Nucleus accumbens (tissue), 56 donors: ENCODE results near the gene ASS1.
A peak's percentile ranks its signal among the peaks of the same experiment; 100 is the strongest.
"Not testable (repeated sequence)": the region's sequence is repeated elsewhere in the genome, so short reads cannot be mapped to it uniquely, and the experiment has no call there.

ENCODE experiments used
- DNase-seq, 56 donors: peaks; one replicate each; lab custom pipeline; 2025; lab: John Stamatoyannopoulos, UW

The ASS1 gene

DNA sequence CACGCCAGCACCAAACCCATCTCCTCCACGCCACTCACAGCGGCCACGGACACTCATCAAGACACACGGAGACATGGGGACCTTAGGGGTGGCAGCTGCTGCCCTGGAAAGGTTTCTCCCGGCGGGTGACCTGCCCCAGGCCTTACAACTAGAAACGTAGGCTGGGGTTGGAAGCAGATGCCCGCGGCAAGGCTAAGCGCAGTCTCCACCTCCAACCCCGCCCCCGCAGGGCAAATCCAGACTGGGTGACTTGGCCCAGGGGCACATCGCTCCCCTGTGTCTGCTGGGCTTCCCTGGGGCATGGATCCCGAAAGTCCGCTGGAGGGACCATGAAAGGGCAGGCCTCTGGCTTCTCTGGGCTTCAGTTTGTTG lies 12.0 kb upstream of the ASS1 start:
- no peak for DNase-seq

DNA sequence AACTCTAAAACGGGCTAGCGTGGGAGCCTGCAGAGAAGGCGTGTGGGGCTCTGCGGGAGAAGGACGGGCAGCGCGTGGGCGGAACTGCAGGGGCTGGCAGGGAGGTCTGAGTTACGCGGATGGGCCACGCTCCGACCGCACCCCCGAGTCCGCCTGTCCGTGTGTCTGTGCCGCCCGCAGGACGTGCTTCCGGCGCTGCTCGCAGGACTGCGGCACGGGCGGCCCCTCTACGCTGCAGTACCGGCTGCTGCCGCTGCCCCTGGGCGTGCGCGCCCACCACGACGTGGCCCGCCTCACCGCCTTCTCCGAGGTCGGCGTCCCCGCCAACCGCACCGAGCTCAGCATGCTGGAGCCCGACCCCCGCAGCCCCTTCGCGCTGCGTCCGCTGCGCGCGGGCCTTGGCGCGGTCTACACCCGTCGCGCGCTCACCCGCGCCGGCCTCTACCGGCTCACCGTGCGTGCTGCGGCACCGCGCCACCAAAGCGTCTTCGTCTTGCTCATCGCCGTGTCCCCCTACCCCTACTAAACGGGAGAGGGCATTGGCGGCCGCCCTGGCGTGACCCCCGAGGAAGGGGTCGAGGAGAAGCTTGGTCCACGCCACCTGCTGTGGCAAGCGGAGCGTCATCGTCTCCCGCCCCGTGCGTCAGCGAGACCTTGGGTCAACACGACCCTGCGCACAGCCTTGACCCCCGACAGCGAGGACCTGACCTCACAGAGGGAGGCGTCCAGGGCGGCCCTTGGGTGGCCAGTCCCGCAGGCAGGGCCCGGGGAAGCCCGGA lies 11.4 kb upstream of the ASS1 start:
- peak in 1 of 56 donors; percentile 41 for DNase-seq

DNA sequence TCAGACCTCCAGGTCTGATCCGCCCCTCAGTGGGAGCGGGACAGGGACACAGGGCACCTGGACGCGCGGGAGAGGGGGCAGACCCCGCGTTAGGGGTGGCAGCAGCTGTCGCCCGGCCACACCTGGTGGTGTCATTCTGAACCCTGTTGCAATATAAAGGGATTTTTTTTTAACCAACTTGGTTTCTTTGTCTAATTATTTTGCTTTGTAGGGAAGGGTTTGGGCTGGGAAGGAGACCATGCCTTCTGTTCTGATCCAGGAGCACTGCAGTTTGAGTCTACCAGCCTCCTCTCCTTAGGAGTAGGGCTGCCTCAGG lies 10.9 kb upstream of the ASS1 start:
- DNase-seq, result no peak

DNA sequence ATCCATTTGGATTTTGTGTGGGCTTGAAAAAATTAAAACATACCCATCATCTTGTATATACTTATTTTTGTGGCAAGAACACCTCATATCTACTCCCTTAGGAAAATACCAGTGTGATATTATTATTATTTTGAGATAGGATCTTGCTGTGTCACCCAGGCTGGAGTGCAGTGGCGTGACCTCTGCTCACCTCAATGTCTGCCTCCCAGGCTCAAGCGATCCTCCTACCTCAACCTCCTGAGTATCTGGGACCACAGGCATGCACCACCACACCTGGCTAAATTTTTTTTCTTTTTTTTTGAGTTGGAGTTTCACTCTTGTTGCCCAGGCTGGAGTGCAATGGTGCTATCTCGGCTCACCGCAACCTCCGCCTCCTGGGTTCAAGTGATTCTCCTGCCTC lies 10.1 kb upstream of the ASS1 start:
- DNase-seq, result not testable (repeated sequence)

DNA sequence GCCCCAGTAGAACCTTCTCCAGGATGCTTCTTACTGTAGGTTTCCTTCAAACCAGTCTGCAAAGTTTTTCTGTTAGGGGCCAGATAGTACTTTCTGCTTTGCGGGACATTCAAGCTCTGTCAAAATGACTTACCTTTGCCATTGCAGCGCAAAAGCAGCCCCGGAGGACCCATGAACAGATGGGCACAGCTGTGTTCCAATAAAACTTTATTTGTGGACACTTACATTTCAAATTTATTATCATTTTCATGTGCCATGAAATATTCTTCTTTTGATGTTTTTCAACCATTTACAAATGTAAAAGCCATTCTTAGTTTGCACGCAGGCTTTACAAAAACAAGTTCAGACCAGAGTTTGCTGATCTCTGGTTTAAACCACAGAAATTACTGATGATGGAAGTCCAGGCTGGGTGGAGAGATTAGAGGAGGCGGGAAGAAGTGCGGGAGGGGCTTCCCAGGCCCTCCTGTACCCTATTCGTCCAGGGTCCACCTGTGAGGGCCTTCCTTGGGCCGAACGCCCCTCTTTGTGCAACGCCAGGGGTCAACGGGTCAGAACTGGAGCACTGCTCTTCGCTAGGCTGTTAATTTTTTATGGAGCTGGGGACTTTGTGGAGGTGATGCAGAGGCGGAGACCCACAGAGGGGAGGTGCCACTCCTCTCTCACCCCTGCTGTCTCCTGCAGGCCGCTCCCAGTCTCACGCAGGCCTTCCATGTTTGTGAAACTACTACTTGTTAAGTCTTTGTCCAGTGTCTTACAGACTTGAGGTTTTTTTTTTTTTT lies 7.6 kb upstream of the ASS1 start:
- no peak for DNase-seq

DNA sequence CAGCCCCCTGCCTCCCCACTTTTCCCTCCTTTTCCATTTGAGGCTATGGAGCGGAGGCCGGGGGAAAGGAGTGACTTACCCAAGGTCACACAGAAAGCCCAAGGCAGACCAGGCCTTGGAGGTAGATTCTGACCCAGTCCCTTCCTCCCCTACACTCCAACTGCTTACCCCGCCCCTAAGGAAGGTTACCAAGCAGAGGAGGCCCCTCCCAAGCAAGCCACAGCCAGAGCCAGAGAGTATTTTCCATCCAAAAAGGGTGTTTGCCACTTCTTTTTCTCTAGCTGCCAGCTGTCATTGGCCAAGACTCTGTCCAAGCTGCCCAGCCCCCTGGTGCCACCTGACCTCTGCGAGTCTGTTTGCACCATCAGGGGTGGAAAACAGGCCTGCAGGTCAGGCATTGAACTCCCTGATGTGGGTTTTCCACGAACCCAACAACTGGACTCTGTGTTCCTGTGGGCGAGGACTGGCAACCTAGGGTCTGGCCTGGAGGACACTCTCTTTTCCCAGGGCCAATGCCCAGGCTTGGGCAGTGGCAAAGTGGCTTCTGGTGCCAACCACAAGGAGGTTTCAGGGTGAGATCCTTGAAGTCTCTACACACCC lies 6.3 kb upstream of the ASS1 start:
- DNase-seq, result no peak

DNA sequence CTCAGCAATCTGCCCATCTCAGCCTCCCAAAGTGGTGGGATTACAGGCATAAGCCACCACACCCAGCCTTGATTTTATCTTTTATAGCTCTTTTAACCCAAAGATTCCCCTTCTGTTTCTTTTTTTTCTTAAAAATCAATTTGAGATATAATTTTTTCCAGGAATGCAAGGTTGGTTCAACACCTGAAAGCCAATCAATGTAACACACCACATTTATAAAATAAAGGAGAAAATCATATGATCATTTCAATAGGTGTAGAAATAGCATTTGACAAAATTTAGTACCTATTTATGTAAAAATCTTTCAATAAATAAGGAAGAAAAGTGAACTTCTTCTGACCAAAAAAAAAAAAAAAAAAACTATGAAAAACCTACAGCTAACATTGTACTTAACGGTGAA lies 3.7 kb upstream of the ASS1 start:
- DNase-seq, result no peak

DNA sequence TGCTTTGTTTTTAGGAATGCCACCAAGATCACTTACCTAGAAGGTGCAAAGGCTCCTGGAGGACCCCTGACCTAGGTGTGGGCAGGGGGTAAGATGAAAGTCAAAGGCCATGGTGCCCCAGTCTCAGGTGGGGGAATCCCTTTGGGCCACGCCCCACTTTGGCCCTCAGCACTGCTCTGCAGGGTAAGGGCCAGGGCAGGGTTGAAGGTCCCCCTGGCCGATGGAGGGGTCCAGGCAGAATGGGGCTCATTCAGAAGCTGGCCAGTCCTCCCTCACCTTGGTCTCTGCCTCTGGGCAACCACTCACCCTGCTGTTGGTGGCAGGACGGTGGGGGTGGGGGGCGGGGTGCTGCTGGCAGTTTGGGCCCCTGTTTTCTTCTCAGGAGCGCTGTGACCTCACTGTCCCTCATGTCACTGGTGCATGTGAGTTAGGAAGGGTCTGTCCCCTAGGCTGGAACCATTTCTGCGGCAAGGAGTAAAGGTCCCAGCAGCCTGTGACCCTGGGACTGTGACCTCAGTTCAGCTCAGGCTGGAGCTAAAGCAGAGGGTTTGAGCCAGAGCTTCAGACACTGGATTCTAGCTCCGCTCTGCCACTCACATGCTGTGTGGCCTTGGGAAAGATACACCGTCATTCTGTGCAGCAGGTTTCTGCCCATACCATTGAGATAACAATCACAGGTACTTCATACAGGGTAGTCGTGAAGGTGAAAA lies 1.9 kb upstream of the ASS1 start:
- DNase-seq, result no peak

DNA sequence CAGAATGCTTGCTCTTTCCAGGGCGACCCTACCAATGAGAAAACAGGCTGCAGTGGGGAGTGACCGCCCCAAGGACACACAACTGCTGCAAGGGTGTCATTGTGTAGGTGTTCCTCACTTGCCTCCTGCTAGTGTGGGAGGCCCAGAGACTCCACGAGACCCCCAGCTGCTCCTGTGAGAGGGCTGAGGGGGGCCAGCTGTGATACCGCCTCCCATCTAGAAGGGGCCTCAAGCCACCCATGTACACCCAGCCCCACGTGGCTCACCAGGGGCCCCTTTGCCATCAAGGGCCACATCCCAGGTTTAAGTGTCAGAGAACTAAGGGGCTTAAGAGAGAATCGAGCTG lies 1.3 kb upstream of the ASS1 start:
- DNase-seq, result no peak

DNA sequence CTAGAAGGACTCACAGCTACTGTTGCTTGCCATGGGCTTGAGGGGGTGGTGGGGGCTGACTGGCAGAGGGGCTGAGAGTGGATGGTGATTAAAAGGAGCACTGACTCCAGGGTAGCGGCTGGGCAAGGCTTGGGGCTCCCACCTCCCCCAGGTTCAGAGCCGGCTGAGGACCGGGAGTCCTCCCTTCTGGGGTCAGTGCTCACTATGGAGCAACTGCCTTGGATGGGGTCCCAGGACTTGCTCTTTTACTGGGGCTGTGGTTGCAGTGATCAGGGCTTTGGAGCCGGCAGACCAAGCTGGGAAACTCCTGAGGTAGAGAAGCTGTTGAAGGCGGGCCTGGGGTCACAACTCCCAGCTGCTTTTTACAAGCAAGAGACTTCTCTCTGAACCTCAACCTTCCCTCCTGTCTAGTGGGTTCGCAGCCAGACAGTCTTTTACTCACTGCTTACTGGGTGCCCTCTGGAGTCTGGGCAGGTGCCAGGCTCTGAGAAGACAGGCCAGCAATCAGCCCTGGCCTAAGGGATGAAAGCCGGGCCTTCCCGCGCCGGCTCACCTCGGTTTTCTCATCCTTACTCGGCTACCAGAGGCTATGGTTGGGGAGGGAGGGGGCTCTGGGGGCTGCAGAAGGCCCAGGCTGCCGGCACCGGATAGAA lies 795 bp upstream of the ASS1 start:
- DNase-seq, result no peak

DNA sequence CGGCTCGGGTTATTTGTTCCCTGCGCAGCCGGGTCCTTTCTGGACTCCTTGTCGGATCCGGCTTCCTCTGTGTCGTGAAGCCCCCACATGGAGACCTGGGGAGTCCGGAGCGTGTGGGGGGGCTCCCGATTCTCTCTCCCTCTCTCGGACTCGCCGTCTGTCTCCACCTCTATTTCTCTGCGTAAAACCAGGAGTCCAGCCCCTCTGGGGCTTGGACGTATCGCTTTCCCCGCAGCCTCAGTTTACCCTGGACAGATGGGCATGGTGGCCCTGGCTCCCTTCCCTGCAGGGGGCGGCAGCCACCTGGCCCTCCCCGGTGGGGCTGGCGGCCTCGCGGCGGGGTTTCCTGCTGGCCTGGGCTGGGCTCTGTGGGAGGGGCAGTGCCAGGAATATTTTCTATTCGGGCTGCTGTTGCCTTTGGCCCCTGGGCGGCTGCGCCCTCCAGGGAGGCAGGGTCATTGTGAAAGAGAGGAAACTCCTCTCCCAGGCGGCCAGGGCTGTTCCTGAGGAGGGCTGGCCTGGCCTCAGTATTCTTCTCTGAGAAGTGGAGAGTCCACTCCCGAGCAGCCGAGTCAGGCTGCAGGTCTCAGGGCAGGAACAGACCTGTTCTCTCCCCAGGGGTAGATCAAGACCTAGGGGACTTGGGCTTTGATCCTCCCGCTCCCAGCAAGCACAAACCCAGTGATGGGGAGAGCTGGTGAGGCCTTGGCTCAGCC lies 665 bp downstream of the ASS1 start:
- no peak for DNase-seq

DNA sequence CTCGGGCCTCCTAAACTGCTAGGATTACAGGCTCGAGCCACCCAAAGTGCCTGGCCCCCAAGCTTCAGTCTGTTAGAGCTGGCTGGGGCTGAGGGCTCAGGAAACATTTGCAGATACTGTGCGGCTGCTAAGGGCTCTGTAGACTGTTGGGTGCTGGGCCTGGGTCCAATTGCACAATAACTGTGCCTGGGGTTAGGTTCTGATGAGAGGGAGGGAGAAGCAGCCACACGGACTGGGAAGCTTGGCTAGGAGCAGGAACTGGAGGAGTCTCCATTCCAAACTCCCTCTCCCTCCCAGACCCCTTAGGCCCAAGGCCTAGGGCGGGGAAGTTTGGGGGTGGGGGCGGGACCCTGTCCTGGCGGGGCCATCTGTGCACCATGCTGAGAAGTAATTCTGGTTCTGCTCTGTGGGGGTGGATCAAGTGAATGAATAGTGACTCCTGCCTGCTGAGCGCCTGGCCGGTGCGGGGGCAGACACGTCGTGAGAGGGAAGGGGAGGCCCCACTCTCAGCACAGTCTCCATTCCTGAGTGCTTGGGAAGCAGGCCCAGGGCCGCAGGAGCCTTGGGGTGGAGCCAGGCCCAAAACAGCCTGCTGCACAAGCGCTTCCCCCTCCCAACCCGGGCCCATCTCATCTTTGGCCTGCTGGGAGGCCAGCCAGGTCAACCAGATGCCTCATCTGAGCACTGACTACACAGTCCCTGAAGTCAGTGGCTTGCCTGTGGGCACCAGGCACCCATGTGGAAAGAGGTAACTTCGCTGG lies 1.5 kb downstream of the ASS1 start:
- DNase-seq, result peak in 8 of 56 donors; percentile 9 to 43 (median 18)

DNA sequence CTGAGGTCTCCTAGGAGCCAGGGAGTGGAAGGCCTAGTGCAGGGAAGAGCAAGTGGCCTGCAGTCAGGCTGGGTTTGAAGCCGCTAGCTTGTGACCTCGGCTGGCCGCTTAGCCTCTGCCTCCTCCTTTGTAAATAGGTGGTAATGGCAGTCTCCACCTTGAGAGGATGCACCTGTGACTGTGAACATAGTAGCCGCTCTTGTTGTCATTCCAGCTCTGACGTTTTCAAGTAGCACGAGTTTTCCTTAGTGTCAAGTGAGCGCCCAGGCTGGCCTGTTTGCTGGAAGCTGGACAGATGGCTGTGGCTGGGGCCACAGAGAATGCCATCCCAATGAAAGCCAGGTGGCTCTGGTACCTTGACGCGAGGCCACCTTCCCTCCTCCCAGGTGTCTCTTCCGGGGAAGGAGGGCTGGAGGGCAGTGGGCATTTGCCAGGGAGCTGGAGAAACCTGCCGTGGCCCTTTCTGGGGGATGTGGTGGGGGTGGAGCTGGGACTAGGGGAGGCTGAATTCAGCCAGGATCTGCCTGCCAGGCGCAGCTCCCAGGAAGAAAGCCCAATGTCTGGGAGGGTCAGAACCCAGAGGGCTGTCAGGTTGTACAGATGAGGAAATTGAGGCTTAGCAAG lies 2.5 kb downstream of the ASS1 start:
- no peak for DNase-seq

DNA sequence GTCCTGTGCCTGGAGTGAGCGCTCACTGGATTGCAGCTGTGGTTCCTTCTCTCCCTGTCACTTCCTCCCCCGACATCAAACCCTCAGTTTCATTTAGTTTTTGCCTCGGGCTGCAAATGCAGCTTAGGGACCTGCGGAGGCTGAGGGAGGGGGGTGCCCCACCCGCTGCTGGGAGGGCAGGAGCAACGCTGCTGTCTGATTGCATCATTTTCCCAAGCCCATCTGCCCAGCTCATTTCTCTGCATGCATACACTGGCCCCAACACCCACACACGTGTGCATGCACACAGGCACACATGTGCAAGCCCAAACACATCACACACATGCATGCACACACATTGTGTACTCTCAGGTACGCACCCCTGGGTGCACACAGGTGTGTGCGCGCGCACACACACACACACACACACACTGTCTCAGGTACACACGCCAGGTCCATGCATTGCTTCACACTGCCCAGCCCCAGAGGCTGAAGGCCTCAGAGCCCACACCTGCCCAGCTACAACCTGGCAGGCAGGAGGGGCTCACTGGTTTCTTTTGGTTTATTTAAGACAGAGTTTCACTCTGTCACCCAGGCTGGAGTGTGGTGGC lies 3.4 kb downstream of the ASS1 start:
- DNase-seq, result no peak

DNA sequence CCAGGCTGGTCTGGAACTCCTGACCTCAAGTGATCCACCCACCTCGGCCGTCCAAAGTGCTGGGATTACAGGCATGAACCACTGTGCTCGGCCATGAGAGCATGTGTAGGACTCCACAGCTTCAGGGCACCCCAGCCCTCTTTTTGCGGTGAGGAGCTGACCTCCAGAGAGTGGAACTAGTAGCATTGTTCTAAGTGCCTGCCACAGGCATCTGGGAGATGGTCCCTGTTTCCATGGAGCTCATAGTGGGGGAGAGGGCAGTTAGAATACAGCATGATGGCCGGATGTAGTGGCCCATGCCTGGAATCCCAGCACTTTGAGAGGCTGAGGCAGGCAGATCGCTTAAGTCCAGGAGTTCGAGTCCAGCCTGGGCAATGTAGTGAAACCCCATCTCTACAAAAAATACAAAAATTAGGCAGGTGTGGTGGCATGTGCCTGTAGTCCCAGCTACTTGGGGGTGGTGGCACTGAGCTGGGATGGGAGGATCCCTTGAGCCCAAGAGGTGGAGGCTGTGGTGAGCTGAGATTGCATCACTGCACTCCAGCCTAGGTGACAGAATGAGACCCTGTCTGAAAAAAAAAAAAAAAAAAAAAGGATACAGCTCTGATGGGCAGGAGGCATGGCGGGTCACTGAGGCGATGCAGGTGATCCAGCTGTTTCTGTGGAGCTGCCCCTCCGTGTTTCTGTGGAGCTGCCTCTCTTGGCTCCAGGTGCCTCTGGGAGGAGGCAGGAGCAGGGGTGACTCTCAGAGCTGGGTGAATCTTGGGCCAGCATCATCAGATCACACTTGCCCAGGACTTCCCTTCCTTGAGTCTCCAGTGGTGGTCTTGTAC lies 4.2 kb downstream of the ASS1 start:
- DNase-seq, result no peak

DNA sequence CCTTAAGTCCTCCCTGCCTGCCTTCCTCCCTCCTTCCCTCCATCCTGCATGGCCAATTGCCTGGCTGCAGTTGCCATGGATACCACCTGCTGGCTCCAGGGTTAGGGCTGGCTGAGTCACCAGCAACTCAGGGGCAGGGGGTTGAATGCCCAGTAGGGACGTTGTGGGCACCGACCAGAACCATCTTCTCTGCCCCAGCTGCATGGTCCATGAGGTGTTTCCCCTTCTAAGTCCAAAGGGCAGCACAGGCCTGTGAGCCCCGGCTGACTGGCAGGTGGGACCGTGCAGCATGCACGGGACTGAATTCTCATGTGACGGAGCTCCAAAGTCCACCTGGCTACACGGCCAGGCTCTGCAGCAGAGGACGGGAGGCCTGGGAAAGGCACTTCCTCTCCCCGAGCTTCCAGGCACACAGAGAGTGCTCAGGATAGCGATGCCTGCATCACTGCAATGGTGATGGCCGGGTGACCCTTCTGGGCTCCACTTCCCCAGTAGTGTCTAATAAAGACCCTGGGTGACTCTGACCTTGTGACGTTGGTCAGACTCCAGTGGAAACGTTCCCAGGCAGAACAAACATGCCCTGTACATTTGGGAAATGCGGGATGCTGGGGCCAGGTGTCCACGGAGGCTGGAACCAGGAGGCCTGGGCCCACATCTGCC lies 5.7 kb downstream of the ASS1 start:
- DNase-seq, result no peak

DNA sequence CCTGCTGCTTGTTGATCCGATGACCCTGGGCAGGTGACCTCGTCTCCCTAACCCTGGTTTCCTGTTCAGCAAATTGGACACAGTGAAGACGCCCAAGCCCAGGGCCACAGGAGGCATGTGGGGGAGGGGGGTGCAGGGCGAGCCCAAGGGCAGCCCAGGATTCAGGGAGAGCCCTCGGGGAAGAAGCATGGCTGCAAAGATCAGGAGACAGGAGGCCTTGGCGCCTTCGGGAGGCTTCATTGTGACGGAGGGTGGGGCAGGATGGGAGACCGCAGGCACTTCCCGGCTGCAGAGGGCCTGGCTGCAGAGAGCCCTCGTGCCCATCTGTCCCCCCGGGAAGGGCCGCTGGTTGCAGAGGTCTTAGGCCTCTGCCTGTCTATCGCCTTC lies 6.2 kb downstream of the ASS1 start:
- DNase-seq, result no peak
